Tongue (tissue), 2 donors: ENCODE measurements around the gene PI16. TPM values are rescaled to one million over a fixed set of nuclear protein-coding genes. Genes with fewer than 3 reads are reported as not detected.
"Not testable (repeated sequence)": the region's sequence is repeated elsewhere in the genome, so short reads cannot be mapped to it uniquely, and the experiment has no call there.

Source experiments
- DNase-seq: peaks from one replicate; pipeline ENCODE4 v3.0.0-alpha.2; 2015
- total RNA-seq: library from RNA; depleted of rRNA; stranded (reverse); fragments of >200 nt; gene quantifications from one replicate; pipeline ENCODE4 v1.2.3, GENCODE V29; 2014

PI16 gene
- total RNA-seq, 1 donor from 2014 or later = 25.3 TPM

- DNase-seq = no peak
Observed at GRCh38 chr6:36976007-36976264, 21.4 kb downstream of the PI16 start.

GRCh38 chr6:36976509-36976908 is 22.0 kb downstream of the PI16 start:
- no peak for DNase-seq

GRCh38 chr6:36976931-36977330 is 22.4 kb downstream of the PI16 start:
- no peak for DNase-seq

- no peak for DNase-seq
Observed at GRCh38 chr6:36977470-36977941, 23.0 kb downstream of the PI16 start.

GRCh38 chr6:36978421-36979346 is 24.1 kb downstream of the PI16 start:
- DNase-seq = no peak

- peak; percentile 88 for DNase-seq
Observed at GRCh38 chr6:36979347-36979742, 24.8 kb downstream of the PI16 start.

- DNase-seq = no peak
Observed at GRCh38 chr6:36980129-36980528, 25.6 kb downstream of the PI16 start.

GRCh38 chr6:36980876-36981619 is 26.5 kb downstream of the PI16 start:
- no peak for DNase-seq

GRCh38 chr6:36983538-36983937 is 29.0 kb downstream of the PI16 start:
- DNase-seq = no peak

- DNase-seq = peak; percentile 67
Observed at GRCh38 chr6:36984581-36985416, 30.3 kb downstream of the PI16 start.

GRCh38 chr6:36985417-36985807 is 30.9 kb downstream of the PI16 start:
- DNase-seq = peak; percentile 43

- peak; percentile 95 for DNase-seq
Observed at GRCh38 chr6:36985808-36986703, 31.5 kb downstream of the PI16 start, which contains the start of gene MTCH1. Gene MTCH1 (minus strand): TSS chr6:36986196. CDS start chr6:36986173, 23 bp downstream.

- no peak for DNase-seq
Observed at GRCh38 chr6:36986704-36987047, 32.1 kb downstream of the PI16 start.

- DNase-seq = no peak
Observed at GRCh38 chr6:36989264-36989663, 34.7 kb downstream of the PI16 start.

- DNase-seq = not testable (repeated sequence)
Observed at GRCh38 chr6:36990401-36990800, 35.9 kb downstream of the PI16 start.

- DNase-seq = peak; percentile 84
Observed at GRCh38 chr6:36997811-36998722, 43.5 kb downstream of the PI16 start.

- no peak for DNase-seq
Observed at GRCh38 chr6:36998723-36999038, 44.1 kb downstream of the PI16 start.

GRCh38 chr6:36999061-36999750 is 44.7 kb downstream of the PI16 start:
- DNase-seq = no peak

- DNase-seq = no peak
Observed at GRCh38 chr6:36999751-37000125, 45.2 kb downstream of the PI16 start.
